ENCODE measurements around the gene ATP5MC2. TPM values are rescaled to one million over a fixed set of nuclear protein-coding genes. Genes with fewer than 3 reads are reported as not detected.

Gene ATP5MC2
- total RNA-seq, 1 donor from 2014 or later = 89.1 TPM

DNA sequence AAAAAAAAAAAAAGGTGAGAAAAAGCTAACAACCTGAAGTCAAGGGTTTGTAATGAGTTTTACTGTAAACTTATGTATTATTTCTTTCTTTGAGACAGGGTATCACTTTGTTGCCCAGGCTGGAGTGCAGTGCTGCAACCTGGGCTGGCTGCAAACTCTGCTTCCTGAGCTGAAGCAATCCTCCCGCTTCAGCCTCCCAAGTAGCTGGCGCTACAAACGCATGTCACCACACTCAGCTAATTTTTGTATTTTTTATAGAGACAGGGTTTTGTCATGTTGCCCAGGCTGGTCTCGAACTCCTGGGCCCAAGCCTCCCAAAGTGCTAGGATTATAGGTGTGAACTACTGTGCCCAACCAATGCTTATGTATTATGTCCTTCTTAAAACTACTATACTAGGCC lies 58.9 kb downstream of the ATP5MC2 start:
- DNase-seq (ENCODE audit: low spot score) = no peak

Other genes starting within 250 kb of the ATP5MC2 start
- 26.0 TPM for gene PRR13, start 234.3 kb downstream of the ATP5MC2 start, total RNA-seq (ENCODE audit: insufficient read depth, low replicate concordance)
- 284 TPM for gene PCBP2, start 224.0 kb downstream of the ATP5MC2 start, total RNA-seq (ENCODE audit: insufficient read depth, low replicate concordance)
- 10.8 TPM for gene MAP3K12, start 176.6 kb downstream of the ATP5MC2 start, total RNA-seq (ENCODE audit: insufficient read depth, low replicate concordance)
- gene TARBP2, start 174.8 kb downstream of the ATP5MC2 start, total RNA-seq (ENCODE audit: insufficient read depth, low replicate concordance) = 21.7 TPM
- not detected for gene NPFF, start 168.6 kb downstream of the ATP5MC2 start, total RNA-seq (ENCODE audit: insufficient read depth, low replicate concordance)
- gene ATF7, start 49.7 kb downstream of the ATP5MC2 start, total RNA-seq (ENCODE audit: insufficient read depth, low replicate concordance) = 15.4 TPM
- gene CALCOCO1, start 51.4 kb upstream of the ATP5MC2 start, total RNA-seq (ENCODE audit: insufficient read depth, low replicate concordance) = 93.4 TPM
- gene CISTR, start 75.9 kb upstream of the ATP5MC2 start, total RNA-seq (ENCODE audit: insufficient read depth, low replicate concordance) = not detected

Measured in umbilical cord (tissue), 2 donors.